ENCODE measurements around the gene PHETA2. TPM values are rescaled to one million over a fixed set of nuclear protein-coding genes. Genes with fewer than 3 reads are reported as not detected.

Gene PHETA2
- total RNA-seq, 1 donor from 2014 or later: 19.8 TPM

GRCh38 chr22:42077486-42078125 lies 3.6 kb downstream of the PHETA2 start:
- peak overlapping the region; percentile 100 for H3K27ac ChIP-seq (ENCODE audit: low read depth, low read length)
- H3K36me3 ChIP-seq (ENCODE audit: control insufficient read depth in 3 of 3, insufficient read depth in 3 of 3, low read length in 3 of 3): peaks cover 4 to 18% (median 13%) of the 10 kb centered on the region in 3 donors
- peaks cover 30 to 47% (median 37%) of the 10 kb centered on the region in 3 donors for H3K4me1 ChIP-seq (ENCODE audit: control insufficient read depth in 3 of 3, insufficient read depth in 3 of 3, low read length in 3 of 3)
- H3K9ac ChIP-seq (ENCODE audit: low read depth in 1 of 3, low read length in 3 of 3): peak overlapping the region in 2 of 3 donors; percentile 99
- H3K27me3 ChIP-seq (ENCODE audit: control insufficient read depth in 3 of 3, insufficient read depth in 3 of 3, low read length in 3 of 3): no peaks in the 10 kb centered on the region
- H3K4me3 ChIP-seq (ENCODE audit: low read length in 3 of 3): no peak overlapping the region
- no peaks in the 10 kb centered on the region for H3K9me3 ChIP-seq (ENCODE audit: control insufficient read depth in 3 of 3, low read length in 3 of 3)

GRCh38 chr22:42078469-42079318 lies 4.6 kb downstream of the PHETA2 start:
- Histone ChIP-seq H3K27ac (ENCODE audit: low read depth, low read length) (peak overlapping the region; percentile 100), H3K9ac (ENCODE audit: low read depth in 1 of 3, low read length in 3 of 3) (peak overlapping the region; percentile 99), H3K9me3 (ENCODE audit: control insufficient read depth in 3 of 3, low read length in 3 of 3) (no peaks in the 10 kb centered on the region), H3K27me3 (ENCODE audit: control insufficient read depth in 3 of 3, insufficient read depth in 3 of 3, low read length in 3 of 3) (no peaks in the 10 kb centered on the region), H3K4me3 (ENCODE audit: low read length in 3 of 3) (peak overlapping the region; percentile 76 to 91 (median 83)), H3K36me3 (ENCODE audit: control insufficient read depth in 3 of 3, insufficient read depth in 3 of 3, low read length in 3 of 3) (peaks cover 11 to 26% (median 19%) of the 10 kb centered on the region in 3 donors), H3K4me1 (ENCODE audit: control insufficient read depth in 3 of 3, insufficient read depth in 3 of 3, low read length in 3 of 3) (peaks cover 30 to 48% (median 36%) of the 10 kb centered on the region in 3 donors)

GRCh38 chr22:42079319-42080251 lies 5.5 kb downstream of the PHETA2 start, which contains the start of gene SMDT1:
SMDT1 (plus strand) TSS chr22:42079700; CDS start chr22:42079769, 69 bp downstream.
- Histone ChIP-seq H3K4me1 (ENCODE audit: control insufficient read depth in 3 of 3, insufficient read depth in 3 of 3, low read length in 3 of 3) (peaks cover 29 to 48% (median 29%) of the 10 kb centered on the region in 3 donors), H3K9me3 (ENCODE audit: control insufficient read depth in 3 of 3, low read length in 3 of 3) (no peaks in the 10 kb centered on the region), H3K27ac (ENCODE audit: low read depth, low read length) (peak within 1 kb of the TSS; percentile 100), H3K27me3 (ENCODE audit: control insufficient read depth in 3 of 3, insufficient read depth in 3 of 3, low read length in 3 of 3) (no peaks in the 10 kb centered on the region), H3K36me3 (ENCODE audit: control insufficient read depth in 3 of 3, insufficient read depth in 3 of 3, low read length in 3 of 3) (peaks cover 17 to 34% (median 21%) of the 10 kb centered on the region in 3 donors), H3K4me3 (ENCODE audit: low read length in 3 of 3) (peak within 1 kb of the TSS; percentile 76 to 91 (median 83)), H3K9ac (ENCODE audit: low read depth in 1 of 3, low read length in 3 of 3) (peak within 1 kb of the TSS; percentile 99)

GRCh38 chr22:42080287-42080686 lies 6.2 kb downstream of the PHETA2 start:
- peak overlapping the region; percentile 100 for H3K27ac ChIP-seq (ENCODE audit: low read depth, low read length)
- peaks cover 29 to 44% (median 29%) of the 10 kb centered on the region in 3 donors for H3K4me1 ChIP-seq (ENCODE audit: control insufficient read depth in 3 of 3, insufficient read depth in 3 of 3, low read length in 3 of 3)
- H3K9me3 ChIP-seq (ENCODE audit: control insufficient read depth in 3 of 3, low read length in 3 of 3): no peaks in the 10 kb centered on the region
- H3K9ac ChIP-seq (ENCODE audit: low read depth in 1 of 3, low read length in 3 of 3): peak overlapping the region; percentile 99
- peak overlapping the region; percentile 76 to 91 (median 83) for H3K4me3 ChIP-seq (ENCODE audit: low read length in 3 of 3)
- peaks cover 24 to 38% (median 27%) of the 10 kb centered on the region in 3 donors for H3K36me3 ChIP-seq (ENCODE audit: control insufficient read depth in 3 of 3, insufficient read depth in 3 of 3, low read length in 3 of 3)
- H3K27me3 ChIP-seq (ENCODE audit: control insufficient read depth in 3 of 3, insufficient read depth in 3 of 3, low read length in 3 of 3): no peaks in the 10 kb centered on the region

DNA sequence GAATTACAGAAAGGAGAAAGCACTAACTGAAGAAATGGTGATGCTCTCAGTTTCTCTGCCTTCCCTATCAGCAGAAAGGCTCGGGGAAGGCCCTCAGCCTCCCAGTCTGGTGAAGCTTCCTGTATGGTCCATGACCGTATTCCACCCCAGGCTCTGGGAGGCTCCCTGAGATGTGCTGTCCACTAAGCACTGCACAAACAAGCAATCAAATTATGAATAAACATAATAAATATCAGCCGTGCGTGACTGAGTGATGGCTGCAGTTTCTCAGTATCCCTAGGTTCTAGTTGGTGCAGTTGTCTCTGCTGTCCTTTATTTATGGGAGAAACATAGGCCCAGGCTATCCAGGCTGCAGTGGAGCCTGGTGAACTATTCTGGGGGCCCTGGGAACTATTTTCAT lies 9.1 kb downstream of the PHETA2 start:
- Histone ChIP-seq H3K4me3 (ENCODE audit: low read length in 3 of 3) (no peak overlapping the region), H3K9me3 (ENCODE audit: control insufficient read depth in 3 of 3, low read length in 3 of 3) (no peaks in the 10 kb centered on the region), H3K36me3 (ENCODE audit: control insufficient read depth in 3 of 3, insufficient read depth in 3 of 3, low read length in 3 of 3) (peaks cover 33 to 50% (median 42%) of the 10 kb centered on the region in 3 donors), H3K4me1 (ENCODE audit: control insufficient read depth in 3 of 3, insufficient read depth in 3 of 3, low read length in 3 of 3) (peaks cover 25 to 47% (median 28%) of the 10 kb centered on the region in 3 donors), H3K9ac (ENCODE audit: low read depth in 1 of 3, low read length in 3 of 3) (no peak overlapping the region), H3K27me3 (ENCODE audit: control insufficient read depth in 3 of 3, insufficient read depth in 3 of 3, low read length in 3 of 3) (no peaks in the 10 kb centered on the region), H3K27ac (ENCODE audit: low read depth, low read length) (no peak overlapping the region)

DNA sequence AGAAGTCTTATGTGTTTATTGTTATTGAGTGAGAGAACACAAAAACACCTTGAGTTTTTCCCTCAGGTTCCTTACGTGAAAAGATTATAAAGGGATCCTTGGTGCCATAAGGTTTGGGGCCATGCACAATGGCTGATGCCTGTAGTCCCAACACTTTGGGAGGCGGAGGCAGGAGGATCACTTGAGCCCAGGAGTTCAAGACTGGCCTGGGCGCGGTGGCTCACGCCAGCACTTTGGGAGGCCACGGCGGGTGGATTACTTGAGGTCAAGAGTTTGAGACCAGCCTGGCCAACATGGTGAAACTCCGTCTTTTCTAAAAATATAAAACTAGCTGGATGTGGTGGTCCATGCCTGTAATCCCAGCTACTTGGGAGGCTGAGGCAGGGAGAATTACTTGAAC lies 10.8 kb downstream of the PHETA2 start:
- no peak overlapping the region for H3K27ac ChIP-seq (ENCODE audit: low read depth, low read length)
- H3K9ac ChIP-seq (ENCODE audit: low read depth in 1 of 3, low read length in 3 of 3): no peak overlapping the region
- H3K4me1 ChIP-seq (ENCODE audit: control insufficient read depth in 3 of 3, insufficient read depth in 3 of 3, low read length in 3 of 3): peaks cover 23 to 48% (median 26%) of the 10 kb centered on the region in 3 donors
- H3K27me3 ChIP-seq (ENCODE audit: control insufficient read depth in 3 of 3, insufficient read depth in 3 of 3, low read length in 3 of 3): no peaks in the 10 kb centered on the region
- no peak overlapping the region for H3K4me3 ChIP-seq (ENCODE audit: low read length in 3 of 3)
- peaks cover 39 to 50% (median 44%) of the 10 kb centered on the region in 3 donors for H3K36me3 ChIP-seq (ENCODE audit: control insufficient read depth in 3 of 3, insufficient read depth in 3 of 3, low read length in 3 of 3)
- no peaks in the 10 kb centered on the region for H3K9me3 ChIP-seq (ENCODE audit: control insufficient read depth in 3 of 3, low read length in 3 of 3)

DNA sequence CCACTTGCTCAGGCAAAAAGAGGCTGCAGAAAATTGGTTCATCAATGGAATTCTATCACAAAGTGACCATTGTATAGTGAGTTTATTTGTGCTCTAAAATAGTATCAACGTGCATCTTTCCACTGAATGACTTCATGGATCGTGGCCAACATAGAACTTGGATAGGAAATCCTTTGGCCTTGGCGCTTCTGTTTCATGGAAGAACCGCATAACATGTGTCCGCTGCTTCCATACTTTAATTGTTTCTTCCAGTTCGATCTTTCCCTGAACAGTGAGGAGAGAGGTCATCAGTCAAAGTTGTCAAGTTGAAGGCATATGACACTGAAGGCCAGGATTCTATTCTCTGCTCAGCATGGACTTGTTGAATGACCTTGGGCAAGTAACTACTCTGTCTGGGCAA lies 12.0 kb downstream of the PHETA2 start:
- Histone ChIP-seq H3K36me3 (ENCODE audit: control insufficient read depth in 3 of 3, insufficient read depth in 3 of 3, low read length in 3 of 3) (peaks cover 39 to 50% (median 44%) of the 10 kb centered on the region in 3 donors), H3K27me3 (ENCODE audit: control insufficient read depth in 3 of 3, insufficient read depth in 3 of 3, low read length in 3 of 3) (no peaks in the 10 kb centered on the region), H3K9ac (ENCODE audit: low read depth in 1 of 3, low read length in 3 of 3) (no peak overlapping the region), H3K4me3 (ENCODE audit: low read length in 3 of 3) (no peak overlapping the region), H3K9me3 (ENCODE audit: control insufficient read depth in 3 of 3, low read length in 3 of 3) (no peaks in the 10 kb centered on the region), H3K27ac (ENCODE audit: low read depth, low read length) (peak overlapping the region; percentile 8), H3K4me1 (ENCODE audit: control insufficient read depth in 3 of 3, insufficient read depth in 3 of 3, low read length in 3 of 3) (peaks cover 18 to 45% (median 21%) of the 10 kb centered on the region in 3 donors)

- peak within 1 kb of the TSS; percentile 92 to 98 (median 98) for H3K4me3 ChIP-seq (ENCODE audit: low read length in 3 of 3)
- peak within 1 kb of the TSS; percentile 97 to 98 (median 98) for H3K9ac ChIP-seq (ENCODE audit: low read depth in 1 of 3, low read length in 3 of 3)
- H3K27me3 ChIP-seq (ENCODE audit: control insufficient read depth in 3 of 3, insufficient read depth in 3 of 3, low read length in 3 of 3): no peaks in the 10 kb centered on the region
- peak within 1 kb of the TSS; percentile 100 for H3K27ac ChIP-seq (ENCODE audit: low read depth, low read length)
- H3K36me3 ChIP-seq (ENCODE audit: control insufficient read depth in 3 of 3, insufficient read depth in 3 of 3, low read length in 3 of 3): peaks cover 13 to 15% (median 15%) of the 10 kb centered on the region in 3 donors
- H3K9me3 ChIP-seq (ENCODE audit: control insufficient read depth in 3 of 3, low read length in 3 of 3): no peaks in the 10 kb centered on the region
- peaks cover 19 to 41% (median 25%) of the 10 kb centered on the region in 3 donors for H3K4me1 ChIP-seq (ENCODE audit: control insufficient read depth in 3 of 3, insufficient read depth in 3 of 3, low read length in 3 of 3)
These were observed 16.8 kb downstream of the PHETA2 start, which contains the start of gene NDUFA6 for GRCh38 chr22:42090596-42091454. NDUFA6 (minus strand) TSS chr22:42090772; CDS start chr22:42090744, 28 bp downstream.
